Activated T-helper 1 cell treated with anti-CD3 and anti-CD28 coated beads, Interleukin-2, amount 50 U/mL, for 16 hours (primary cell): ENCODE data around the gene PAPSS1.
"Not testable (repeated sequence)": the region's sequence is repeated elsewhere in the genome, so short reads cannot be mapped to it uniquely, and the experiment has no call there.

Experiments used
- DNase-seq, 2 donors: peaks; one replicate each; pipeline ENCODE4 v3.0.0-alpha.2; 2020; ENCODE audit warnings: low read depth in 1 of 2, low spot score in 1 of 2

PAPSS1 gene

GRCh38 chr4:107726131-107726925 is 6.3 kb upstream of the PAPSS1 start:
- not testable (repeated sequence) for DNase-seq

GRCh38 chr4:107725281-107725859 is 5.3 kb upstream of the PAPSS1 start:
- no peak for DNase-seq

GRCh38 chr4:107723331-107723730 is 3.3 kb upstream of the PAPSS1 start:
- not testable (repeated sequence) for DNase-seq

GRCh38 chr4:107721436-107722100 is 1.5 kb upstream of the PAPSS1 start:
- peak in 1 of 2 donors; percentile 30 for DNase-seq

GRCh38 chr4:107719207-107719921 is 670 bp downstream of the PAPSS1 start:
- DNase-seq = no peak

- DNase-seq = no peak
Observed at GRCh38 chr4:107718351-107718965, 1.6 kb downstream of the PAPSS1 start.

- DNase-seq = no peak
Observed at GRCh38 chr4:107714256-107714655, 5.8 kb downstream of the PAPSS1 start.

GRCh38 chr4:107712236-107712635 is 7.8 kb downstream of the PAPSS1 start:
- DNase-seq = no peak

GRCh38 chr4:107711831-107712230 is 8.2 kb downstream of the PAPSS1 start:
- no peak for DNase-seq

- no peak for DNase-seq
Observed at GRCh38 chr4:107710493-107711459, 9.3 kb downstream of the PAPSS1 start.

GRCh38 chr4:107709916-107710315 is 10.1 kb downstream of the PAPSS1 start:
- DNase-seq = no peak

GRCh38 chr4:107708225-107708624 is 11.8 kb downstream of the PAPSS1 start:
- no peak for DNase-seq

GRCh38 chr4:107705742-107706556 is 14.1 kb downstream of the PAPSS1 start:
- DNase-seq = no peak

GRCh38 chr4:107701565-107701964 is 18.5 kb downstream of the PAPSS1 start:
- DNase-seq = no peak

- no peak for DNase-seq
Observed at GRCh38 chr4:107699466-107700206, 20.4 kb downstream of the PAPSS1 start.

- not testable (repeated sequence) for DNase-seq
Observed at GRCh38 chr4:107696187-107696586, 23.8 kb downstream of the PAPSS1 start.

- DNase-seq = no peak
Observed at GRCh38 chr4:107693132-107693531, 26.9 kb downstream of the PAPSS1 start.

GRCh38 chr4:107692202-107692601 is 27.8 kb downstream of the PAPSS1 start:
- no peak for DNase-seq
